H1 (cell line): Measurements from ENCODE around the gene EEPD1.

Source experiments
- EP300 ChIP-seq, 2 experiments: IDR thresholded peaks; 1 replicate in 1 of 2; 2 replicates in 1 of 2; pipeline ENCODE4 v1.6.1; 2011 to 2012; ENCODE audit warnings: low read depth in 2 of 2, low read length in 2 of 2, mild to moderate bottlenecking in 2 of 2, borderline replicate concordance in 1 of 2, inconsistent platforms in 1 of 2, moderate library complexity in 1 of 2
- EZH2 ChIP-seq: fragments of 200-600 bp; sonication (generic); IDR thresholded peaks from 2 replicates; pipeline ENCODE4 v1.7.1; 2012; ENCODE audit warnings: low read depth, mild to moderate bottlenecking, moderate library complexity, low read length, inconsistent platforms; ENCODE audit not compliant: severe bottlenecking
- GABPA ChIP-seq: IDR thresholded peaks from 2 replicates; pipeline ENCODE4 v1.6.1; 2011; ENCODE audit warnings: mild to moderate bottlenecking, low read length, moderate library complexity, borderline replicate concordance; ENCODE audit not compliant: insufficient read depth
- JUN ChIP-seq: IDR thresholded peaks from 2 replicates; pipeline ENCODE4 v1.6.1; 2011; ENCODE audit warnings: low read depth, mild to moderate bottlenecking, improper control_type of control experiment, low read length
- POLR2A ChIP-seq, 2 experiments: IDR thresholded peaks; 1 replicate in 1 of 2; 2 replicates in 1 of 2; pipeline ENCODE4 v1.6.1; 2011; ENCODE audit warnings: low read depth in 2 of 2, low read length in 2 of 2, mild to moderate bottlenecking in 2 of 2; ENCODE audit errors: control extremely low read depth in 1 of 2
- POU5F1 ChIP-seq: IDR thresholded peaks from 2 replicates; pipeline ENCODE4 v1.6.1; 2011; ENCODE audit warnings: low read depth, mild to moderate bottlenecking, low read length, moderate library complexity
- SRF ChIP-seq: IDR thresholded peaks from 2 replicates; pipeline ENCODE4 v1.6.1; 2011; ENCODE audit warnings: mild to moderate bottlenecking, low read depth, low read length, moderate library complexity
- TAF1 ChIP-seq: IDR thresholded peaks from 2 replicates; pipeline ENCODE4 v1.6.1; 2011; ENCODE audit warnings: mild to moderate bottlenecking, low read depth, low read length
- TBP ChIP-seq: IDR thresholded peaks from 2 replicates; pipeline ENCODE4 v1.6.1; 2011; ENCODE audit warnings: low read depth, low read length, improper control_type of control experiment
- ZNF274 ChIP-seq: IDR thresholded peaks from 2 replicates; pipeline ENCODE4 v1.7.0; 2012; ENCODE audit warnings: low read length, borderline replicate concordance; ENCODE audit errors: extremely low read depth
- TF ChIP-seq, protein P1 (sequence below), 3 experiments: IDR thresholded peaks; 1 replicate in 2 of 3; 2 replicates in 1 of 3; pipeline versions ENCODE4 v1.5.1 to v1.6.1; 2011; ENCODE audit warnings: low read length in 3 of 3, mild to moderate bottlenecking in 3 of 3, inconsistent platforms in 2 of 3, low read depth in 1 of 3, moderate library complexity in 1 of 3; ENCODE audit not compliant: insufficient read depth in 1 of 3; ENCODE audit errors: control extremely low read depth in 1 of 3

DNA sequence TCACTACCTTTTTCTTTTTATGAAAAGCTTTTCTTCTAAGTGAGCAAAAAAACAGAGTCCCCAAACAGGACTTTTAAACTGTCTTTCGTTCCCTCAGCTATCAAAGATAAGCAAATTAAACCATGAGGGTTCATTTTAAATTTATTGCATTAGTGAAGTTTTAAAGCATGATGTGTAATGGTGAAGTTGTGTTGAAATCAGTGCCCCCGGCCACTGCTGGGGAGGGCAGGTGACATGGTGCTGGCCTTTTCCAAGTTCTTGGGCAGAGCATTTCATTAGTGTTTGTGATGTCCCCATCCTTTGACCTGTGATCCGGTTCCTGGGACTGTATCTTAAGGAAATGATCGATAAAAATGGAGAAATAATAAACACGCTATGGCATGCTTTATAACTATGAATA, 96.0 kb downstream of the EEPD1 start:
- TF ChIP-seq GABPA (no peak), SRF (no peak), TAF1 (no peak), JUN (no peak), POLR2A (IDR thresholded peaks at IDR 0.05; ENCODE audit: control extremely low read depth in 1 of 2, low read depth in 2 of 2, low read length in 2 of 2) (no peak), EZH2 (no peak), TBP (no peak), ZNF274 (no peak), EP300 (IDR thresholded peaks at IDR 0.05; ENCODE audit: borderline replicate concordance in 1 of 2, low read depth in 2 of 2, low read length in 2 of 2) (no peak), POU5F1 (no peak)
- TF ChIP-seq, protein P1, sequence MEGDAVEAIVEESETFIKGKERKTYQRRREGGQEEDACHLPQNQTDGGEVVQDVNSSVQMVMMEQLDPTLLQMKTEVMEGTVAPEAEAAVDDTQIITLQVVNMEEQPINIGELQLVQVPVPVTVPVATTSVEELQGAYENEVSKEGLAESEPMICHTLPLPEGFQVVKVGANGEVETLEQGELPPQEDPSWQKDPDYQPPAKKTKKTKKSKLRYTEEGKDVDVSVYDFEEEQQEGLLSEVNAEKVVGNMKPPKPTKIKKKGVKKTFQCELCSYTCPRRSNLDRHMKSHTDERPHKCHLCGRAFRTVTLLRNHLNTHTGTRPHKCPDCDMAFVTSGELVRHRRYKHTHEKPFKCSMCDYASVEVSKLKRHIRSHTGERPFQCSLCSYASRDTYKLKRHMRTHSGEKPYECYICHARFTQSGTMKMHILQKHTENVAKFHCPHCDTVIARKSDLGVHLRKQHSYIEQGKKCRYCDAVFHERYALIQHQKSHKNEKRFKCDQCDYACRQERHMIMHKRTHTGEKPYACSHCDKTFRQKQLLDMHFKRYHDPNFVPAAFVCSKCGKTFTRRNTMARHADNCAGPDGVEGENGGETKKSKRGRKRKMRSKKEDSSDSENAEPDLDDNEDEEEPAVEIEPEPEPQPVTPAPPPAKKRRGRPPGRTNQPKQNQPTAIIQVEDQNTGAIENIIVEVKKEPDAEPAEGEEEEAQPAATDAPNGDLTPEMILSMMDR (IDR thresholded peaks at IDR 0.05; ENCODE audit: control extremely low read depth in 1 of 3, insufficient read depth in 1 of 3, low read depth in 1 of 3, low read length in 3 of 3) = no peak
